GM21390 (cell line): ENCODE results near the gene IL3RA.
"Not testable (repeated sequence)": the region's sequence is repeated elsewhere in the genome, so short reads cannot be mapped to it uniquely, and the experiment has no call there.

Experiments used
- ATAC-seq: cut with Tn5 transposase; IDR thresholded peaks from one replicate; pipeline ENCODE4 v1.9.1; 2021; ENCODE audit not compliant: unreplicated experiment

IL3RA gene

DNA sequence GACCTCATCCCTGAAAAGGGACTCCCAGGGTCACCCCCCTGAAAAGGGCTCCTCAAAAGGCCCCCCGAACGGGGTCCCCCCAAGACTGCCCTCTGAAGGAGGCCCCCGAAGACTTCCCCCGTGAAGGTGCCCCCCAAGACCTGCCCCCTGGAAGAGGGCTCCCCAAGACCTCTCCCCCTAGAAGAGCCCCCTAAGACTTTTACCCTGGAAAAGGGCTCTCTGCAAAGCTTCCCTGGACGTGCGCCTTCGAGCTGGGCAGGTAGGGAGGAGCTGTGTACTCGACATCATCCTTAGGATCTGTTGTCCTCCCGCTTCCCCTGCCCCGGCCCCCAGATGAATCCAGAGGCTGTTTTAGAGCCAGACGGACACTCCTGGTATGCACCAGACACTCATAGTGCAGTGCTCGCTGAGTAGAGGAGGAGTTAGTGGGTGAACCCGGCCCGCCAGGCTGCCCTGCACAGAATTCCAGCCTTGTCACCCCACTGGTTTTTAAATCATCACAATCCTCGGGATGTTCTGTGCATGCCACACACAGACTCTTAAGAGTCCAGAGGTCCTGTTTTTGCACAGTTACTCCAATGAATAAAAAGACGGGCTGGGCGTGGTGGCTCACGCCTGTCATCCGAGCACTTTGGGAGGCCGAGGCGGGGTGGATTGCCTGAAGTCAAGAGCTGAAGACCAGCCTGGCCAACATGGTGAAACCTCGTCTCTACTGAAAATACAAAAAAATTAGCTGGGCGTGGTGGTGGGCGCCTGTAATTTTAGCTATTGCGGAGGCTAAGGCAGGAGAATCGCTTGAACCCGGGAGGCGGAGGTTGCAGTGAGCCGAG lies 61.1 kb downstream of the IL3RA start:
- no peak for ATAC-seq

DNA sequence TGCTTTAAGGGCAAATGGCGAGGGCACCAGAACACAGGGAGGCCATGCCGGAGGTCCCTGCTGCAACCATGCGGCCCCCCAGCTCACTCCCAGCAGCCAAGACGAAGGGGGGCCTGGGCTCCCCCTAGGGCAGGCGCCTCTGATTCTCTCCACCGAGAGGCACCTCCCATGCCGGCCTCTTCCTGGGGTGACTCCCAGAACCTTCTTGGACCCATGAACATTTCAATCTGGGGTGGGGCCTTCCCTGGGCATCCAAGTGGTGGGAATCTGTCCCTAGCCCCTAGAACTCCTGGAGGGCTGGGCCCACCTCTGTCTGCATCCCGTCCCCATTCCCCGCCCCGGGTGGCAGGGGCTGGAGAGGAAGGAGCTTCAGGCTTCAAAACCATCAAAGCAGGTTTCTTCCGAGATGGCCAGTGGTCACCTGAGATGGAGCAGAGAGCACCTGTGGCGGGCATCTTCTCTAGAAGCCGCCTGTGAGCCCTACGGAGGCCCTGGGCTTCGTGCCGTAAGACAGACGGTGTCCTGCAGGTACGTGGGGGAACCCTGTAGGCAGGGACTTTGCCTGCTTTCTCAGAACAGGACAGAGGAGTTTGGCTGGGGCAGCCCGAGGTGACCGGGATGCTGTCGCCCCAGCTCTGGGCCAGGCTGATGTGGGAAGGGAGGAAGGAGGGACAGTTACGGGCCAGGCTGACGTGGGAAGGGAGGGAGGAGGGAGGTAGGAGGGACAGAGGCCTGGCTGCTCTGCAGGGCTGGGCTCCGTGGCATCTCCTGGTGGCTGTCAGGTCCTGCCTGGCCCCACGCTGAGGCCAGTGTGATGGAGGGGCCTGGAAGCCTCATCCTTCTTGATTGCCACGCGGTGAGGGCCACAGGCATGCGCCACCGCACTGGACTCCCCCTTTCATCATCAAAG lies 62.1 kb downstream of the IL3RA start:
- no peak for ATAC-seq

DNA sequence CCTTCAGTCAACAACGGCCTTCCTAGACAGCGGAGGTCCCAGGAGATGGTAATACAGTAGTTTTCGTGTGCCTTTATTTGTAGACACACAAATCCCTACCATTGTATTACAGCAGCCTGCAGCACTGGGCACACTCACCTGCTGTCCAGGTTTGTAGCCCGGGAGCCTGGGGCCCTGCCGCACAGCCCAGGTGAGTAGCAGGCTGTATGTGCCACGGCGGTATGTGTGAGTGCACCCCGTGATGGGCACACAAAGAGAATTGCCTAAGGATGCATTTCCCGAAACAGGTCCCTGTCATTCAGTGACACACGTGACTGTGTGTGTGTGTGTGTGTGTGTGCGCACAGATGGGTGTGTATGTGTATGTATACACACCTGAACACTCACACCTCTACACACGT lies 63.5 kb downstream of the IL3RA start:
- ATAC-seq = no peak

DNA sequence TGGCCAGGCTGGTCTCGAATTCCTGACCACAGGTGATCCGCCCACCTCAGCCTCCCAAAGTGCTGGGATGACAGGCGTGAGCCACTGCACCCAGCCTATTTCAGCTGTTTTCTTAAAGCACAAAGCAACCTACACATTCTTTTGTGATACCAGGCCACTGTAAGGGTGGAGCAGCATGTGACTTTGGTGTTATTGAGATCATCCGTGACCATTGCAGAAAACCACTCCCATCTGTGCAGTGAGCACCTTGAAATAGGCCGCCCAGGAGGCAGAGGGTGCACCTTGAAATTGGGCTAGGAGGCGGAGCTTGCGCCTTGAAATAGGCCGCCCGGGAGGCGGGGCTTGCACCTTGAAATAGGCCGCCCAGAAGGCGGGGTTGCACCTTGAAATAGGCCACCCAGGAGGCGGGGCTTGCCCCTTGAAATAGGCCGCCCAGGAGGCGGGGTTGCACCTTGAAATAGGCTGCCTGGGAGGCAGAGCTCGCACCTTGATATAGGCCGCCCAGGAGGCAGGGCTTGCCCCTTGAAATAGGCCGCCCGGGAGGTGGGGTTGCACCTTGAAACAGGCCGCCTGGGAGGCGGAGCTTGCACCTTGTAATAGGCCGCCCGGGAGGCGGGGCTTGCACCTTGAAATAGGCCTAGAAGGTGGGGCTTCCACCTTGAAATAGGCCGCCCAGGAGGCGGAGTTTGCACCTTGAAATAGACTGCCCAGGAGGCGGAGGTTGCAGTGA lies 64.3 kb downstream of the IL3RA start:
- no peak for ATAC-seq

DNA sequence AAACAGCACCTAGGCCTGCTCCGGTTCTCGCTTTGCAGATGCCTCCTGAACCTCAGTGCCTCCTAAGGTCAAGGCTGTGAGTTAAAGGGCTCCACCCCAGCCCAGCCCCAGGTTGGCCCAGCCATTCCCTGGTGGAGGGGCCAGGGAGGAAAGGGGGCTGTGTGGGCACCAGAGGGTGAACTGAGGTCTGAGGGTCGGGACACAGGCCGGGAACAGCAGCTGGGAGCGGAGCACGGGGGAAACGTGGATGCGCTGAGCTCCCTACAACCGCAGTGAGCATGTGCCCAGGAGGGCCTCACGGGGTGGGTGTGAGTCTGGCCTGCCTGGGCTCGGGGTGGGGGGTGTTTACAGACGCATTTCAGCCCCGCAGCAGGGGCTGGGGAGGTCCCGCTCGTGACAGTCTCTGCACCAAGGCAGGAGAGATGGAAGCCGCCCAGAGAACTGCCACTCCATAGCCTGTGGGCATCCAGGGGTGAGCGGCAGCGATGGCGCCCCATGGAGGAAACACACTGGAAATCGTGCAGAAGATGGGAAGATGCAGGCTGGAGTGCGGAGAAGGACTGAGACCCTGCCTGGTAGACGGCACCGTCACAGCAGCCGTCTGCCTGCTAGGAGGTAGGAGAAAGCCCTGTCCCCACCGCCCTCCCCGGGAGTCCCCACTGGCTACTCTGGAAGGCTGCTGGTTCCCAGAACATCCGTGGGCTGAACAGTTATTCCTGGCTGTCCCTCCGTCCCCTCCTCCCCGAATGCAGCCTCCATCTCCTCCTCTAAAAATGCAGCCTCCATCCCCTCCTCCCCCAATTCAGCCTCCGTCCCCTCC lies 65.2 kb downstream of the IL3RA start:
- ATAC-seq = no peak

DNA sequence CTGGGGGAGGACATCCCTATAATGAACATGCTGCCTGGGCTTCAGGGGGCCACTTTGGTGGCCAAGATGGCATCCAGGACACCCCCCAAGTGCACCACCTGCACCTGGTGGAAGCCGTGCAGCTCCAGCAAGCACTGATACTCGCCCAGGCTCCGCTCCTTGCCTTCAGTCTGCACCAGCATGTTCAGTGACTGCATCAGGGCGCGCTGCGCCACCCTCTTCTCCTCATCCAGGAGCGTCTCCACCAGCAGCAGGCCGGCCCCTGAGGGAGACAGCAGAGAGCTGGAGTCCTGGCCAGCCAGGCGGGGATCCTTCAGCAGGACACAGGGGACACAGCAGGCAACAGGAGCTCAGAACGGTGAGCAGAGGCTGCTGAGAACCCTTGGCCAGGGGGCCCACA lies 66.6 kb downstream of the IL3RA start:
- no peak for ATAC-seq

DNA sequence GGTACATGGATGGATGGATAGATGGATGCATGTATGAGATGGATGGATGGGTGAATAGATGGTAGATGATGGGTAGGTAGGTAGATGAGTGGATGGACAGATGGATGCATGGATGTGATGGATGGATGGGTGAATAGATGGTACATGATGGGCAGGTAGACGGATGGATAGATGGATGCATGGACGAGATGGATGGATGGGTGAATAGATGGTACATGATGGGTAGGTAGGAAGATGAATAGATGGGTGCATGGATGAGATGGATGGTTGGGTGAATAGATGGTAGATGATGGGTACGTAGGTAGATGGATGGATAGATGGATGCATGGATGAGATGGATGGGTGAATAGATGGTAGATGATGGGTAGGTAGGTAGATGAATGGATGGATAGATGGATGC lies 67.3 kb downstream of the IL3RA start:
- ATAC-seq = not testable (repeated sequence)

DNA sequence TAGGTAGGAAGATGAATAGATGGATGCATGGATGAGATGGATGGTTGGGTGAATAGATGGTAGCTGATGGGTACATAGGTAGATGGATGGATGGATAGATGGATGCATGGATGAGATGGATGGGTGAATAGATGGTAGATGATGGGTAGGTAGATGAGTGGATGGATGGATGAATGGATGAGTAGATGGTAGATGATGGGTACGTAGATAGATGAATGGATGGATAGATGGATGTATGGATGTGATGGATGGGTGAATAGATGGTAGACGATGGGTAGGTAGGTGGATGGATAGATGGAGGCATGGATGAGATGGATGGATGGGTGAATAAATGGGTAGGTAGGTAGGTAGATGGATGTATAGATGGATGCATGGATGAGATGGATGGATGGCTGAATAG lies 69.2 kb downstream of the IL3RA start:
- not testable (repeated sequence) for ATAC-seq

DNA sequence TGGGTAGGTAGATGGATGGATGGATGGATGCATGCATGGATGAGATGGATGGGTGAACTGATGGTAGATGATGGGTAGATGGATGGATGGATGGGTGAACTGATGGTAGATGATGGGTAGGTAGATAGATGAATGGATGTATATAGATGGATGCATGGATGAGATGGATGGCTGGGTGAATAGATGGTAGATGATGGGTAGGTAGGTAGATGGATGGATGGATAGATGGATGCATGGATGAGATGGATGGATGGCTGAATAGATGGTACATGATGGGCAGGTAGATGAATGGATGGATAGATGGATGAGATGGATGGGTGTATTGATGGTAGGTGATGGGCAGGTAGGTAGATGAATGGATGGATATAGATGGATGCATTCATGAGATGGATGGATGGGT lies 70.5 kb downstream of the IL3RA start:
- no peak for ATAC-seq

DNA sequence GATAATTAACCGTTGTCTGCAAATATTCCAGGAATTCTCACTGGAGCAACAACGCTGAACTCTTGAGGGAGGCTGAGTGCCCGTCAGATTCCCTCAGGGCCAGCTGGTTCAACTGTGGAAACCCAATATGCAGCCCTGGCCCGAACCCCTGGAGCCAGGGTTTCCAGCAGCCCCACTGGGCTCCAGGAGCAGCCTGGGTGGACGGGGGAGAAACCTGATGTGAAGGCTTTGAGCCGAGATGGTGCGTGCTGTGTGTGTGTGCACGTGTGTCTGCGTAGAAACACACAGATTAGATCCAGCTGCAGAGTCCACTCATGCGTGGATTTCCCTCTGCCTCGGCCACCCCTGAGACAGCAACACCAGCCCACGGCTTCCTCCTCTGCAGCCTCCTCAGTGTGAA lies 74.7 kb downstream of the IL3RA start:
- ATAC-seq = no peak

DNA sequence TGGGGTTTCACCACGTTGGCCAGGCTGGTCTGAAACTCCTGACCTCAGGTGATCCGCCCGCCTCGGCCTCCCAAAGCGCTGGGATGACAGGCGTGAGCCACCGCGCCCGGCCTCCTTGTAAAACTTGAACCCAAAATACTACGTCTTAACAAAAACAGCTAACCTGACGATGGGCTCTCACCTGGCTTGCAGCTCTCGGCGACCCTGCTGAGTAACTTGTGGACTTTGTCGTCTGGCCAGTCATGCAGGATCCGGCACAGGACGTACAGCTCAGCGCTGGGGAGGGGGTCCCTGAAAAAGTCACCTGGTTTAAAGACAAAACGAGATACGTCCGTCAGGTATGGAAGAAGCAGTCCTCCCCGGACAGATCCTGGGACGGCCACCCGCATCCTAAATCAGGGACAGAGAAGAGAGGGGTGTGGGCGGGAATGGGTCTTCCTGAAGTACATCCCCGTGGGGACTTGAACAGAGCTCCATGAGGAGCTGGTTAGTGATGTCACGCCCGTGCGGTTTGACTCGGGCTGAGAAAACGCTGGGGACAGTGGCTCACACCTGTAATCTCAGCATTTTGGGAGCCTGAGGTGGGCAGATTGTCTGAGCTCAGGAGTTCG lies 76.1 kb downstream of the IL3RA start:
- no peak for ATAC-seq

DNA sequence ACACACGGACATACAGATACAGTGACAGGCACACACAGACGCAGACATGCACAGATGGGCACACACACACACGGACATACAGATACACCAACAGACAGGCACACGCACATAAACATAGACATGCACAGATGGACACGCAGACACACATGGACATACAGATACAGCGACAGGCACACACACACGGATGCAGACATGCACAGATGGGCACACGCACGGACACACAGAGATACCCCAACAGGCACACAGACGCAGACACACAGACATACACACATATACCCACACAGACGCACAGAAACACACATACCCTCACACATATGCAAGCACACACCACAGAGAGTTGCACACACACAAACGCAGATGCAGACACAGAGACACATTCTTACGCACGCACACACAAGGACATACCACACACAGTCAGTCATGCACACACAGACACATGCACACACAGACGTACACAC lies 79.8 kb downstream of the IL3RA start:
- ATAC-seq = no peak

DNA sequence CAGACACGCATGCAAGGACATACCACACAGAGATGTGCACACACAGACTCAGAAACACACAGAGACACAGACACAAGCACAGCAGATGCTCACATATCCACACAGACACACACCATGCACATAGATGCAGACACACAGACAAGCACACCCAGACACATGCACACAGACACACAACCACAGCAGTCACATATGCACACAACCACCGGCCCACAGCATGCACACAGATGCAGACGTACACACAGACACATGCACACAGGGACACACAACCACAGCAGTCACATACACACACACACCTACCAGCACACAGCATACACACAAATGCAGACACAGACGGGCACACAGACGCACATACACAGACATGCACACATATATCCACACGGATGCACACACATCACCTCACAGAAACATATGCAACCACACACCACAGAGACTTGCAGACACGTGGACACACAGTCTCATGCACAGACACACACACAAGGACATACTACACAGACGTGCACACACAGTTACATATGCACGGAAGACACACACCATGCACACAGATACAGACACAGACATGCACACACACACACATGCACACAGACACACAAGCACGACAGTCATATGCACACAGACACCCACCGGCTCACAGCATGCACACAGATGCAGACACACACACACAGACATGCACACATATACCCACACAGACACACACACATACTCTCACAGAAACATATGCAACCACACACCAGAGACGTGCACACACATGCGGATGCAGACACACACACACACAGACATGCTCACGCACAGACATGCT lies 80.6 kb downstream of the IL3RA start:
- no peak for ATAC-seq

DNA sequence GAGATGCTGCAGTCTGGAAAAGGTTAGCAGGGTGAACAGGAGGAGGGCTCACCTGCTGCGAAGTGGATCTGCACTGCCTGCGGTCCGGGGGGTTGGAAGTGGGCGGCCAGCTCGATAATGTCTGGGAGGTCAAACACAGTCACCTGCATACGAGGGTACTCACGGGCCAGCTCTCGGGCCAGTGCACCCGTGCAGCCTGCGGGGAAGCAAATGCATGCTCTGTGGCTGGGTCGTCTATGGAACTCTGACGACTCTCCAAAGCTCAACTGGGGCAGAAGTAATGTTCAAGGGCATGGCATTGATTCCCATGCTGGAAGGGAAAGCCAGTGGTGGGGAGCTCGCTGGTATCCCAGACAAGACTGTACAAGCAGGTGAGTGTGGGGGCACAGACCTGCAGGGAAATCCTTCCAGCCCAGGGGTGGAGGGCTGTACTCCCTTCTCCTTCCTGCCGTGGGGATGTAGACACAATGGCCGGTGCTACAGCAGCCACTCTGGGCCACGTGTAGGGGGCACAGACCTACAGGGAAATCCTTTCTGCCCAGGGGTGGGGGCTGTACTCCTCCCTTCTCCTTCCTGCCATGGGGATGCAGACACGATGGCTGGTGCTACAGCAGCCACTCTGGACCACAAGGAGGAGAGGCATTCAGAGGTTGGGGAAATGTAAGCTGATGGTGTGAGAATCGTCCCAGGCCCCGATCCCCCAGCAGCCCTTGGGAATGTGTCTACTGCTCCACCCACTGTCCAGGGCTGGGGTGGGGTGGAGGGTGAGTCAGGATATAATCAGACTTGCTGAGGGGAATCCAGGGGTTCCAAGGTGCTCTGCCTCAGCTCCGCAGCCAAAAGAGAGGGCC lies 81.6 kb downstream of the IL3RA start:
- ATAC-seq = no peak

DNA sequence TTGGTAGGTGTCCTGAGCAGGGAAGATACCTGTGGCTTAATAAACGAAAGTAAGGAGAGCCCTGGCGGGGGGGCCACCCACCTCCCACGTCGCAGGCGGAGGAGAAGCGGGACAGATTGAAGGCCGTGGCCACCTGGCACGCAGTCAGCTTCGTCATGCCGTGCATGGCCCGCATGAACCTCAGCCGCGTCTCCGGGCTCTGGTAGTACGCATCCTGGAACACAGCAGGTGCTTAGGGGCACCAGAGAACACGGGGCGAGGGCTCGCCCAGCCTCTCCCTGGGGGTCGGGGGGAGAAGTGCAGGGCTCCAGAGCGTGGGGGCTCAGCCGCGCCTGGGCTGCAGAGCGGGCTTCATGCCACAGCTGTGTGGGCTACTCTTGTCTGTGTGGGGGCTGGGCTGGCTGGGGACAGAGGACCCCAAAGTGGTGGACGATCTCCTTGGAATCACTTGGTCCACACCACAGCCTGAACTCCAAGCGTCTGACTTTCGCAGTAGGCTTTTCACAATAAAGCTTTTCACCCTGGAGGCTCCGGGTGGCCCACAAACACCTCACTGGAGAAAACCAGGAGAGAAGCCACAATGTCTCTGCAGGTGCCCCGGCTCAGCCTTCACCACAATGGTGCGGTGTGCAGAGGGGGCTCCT lies 82.4 kb downstream of the IL3RA start:
- ATAC-seq = no peak

DNA sequence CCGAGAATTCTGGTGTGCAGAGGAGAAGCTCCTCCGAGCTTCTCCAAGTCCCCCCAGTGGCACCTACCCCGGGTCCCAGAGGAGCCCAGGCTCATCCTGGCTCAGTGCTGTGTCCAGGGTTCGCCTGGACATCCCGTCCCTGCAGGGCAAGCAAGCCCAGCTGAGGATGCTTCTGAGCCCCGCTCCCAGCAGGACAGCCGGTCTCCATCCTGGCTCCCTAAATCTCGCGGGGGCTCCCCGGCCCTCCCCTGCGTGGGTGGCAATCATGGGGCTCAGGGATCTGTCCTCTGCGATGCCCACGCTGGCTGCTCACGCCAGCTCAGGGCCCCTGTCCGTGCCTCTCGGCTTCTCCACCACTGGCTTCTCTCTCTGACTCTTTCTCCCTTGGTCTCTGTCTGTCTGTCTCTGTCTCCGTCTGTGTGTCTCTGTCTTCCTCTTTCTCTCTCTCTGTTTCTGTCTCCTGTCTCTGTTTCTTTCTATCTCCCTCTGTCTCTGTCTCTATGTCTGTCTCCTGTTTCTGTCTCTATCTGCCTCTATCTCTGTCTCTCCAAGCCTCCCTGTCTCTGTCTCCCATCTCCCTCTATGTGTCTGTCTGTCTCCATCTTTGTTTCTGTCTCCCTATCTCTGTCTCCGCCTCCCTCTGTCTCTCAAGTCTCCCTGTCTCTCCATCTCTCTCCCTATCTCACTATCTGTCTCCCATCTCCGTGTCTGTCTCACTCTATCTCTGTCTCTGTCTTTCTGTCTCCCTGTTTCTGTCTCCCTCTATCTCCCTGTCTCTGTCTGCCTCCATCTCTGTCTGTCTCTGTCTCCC lies 83.2 kb downstream of the IL3RA start:
- no peak for ATAC-seq

DNA sequence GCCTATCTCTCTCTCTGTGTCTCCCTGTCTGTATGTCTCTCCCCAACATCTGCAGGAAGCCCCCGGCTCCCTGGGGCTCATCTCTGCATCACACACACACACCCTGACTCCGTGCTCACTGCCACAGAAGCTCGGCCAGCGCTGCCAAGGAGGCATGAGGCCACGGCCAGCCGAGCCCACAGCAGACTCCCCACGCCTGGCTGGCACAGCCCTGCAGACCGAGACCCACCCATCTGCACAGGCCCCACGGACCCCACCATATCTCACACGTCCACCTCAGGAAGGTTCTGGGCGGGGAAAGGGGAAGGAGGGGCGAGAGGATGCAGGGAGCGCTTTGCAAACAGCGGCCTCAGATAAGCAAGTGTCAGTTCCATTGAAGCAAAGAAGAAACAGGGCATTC lies 83.8 kb downstream of the IL3RA start:
- no peak for ATAC-seq
